Body of pancreas (tissue), 4 donors: ENCODE results near the gene GRIK4. TPM values are rescaled to one million over a fixed set of nuclear protein-coding genes. Genes with fewer than 3 reads are reported as not detected.

Experiments used
- ATAC-seq: fragments of 150-250 bp; one replicate; pipeline ENCODE4 v1.9.1; 2016
- DNase-seq, 4 donors: peaks; one replicate each; pipeline ENCODE4 v3.0.0-alpha.2; 2019
- H3K27ac ChIP-seq, 4 donors: fragments of 200-600 bp; sonication (generic); 1 replicate in 3 of 4; 2 replicates in 1 of 4; pipeline versions ENCODE4 v1.5.1 to v1.6.1; 2016 to 2019; ENCODE audit warnings: mild to moderate bottlenecking in 1 of 4, mixed read lengths in 1 of 4, moderate library complexity in 1 of 4
- H3K27me3 ChIP-seq, 2 donors: fragments of 200-600 bp; sonication (generic); one replicate each; pipeline ENCODE4 v1.6.0; 2016; ENCODE audit warnings: mild to moderate bottlenecking in 1 of 2
- H3K36me3 ChIP-seq, 2 donors: fragments of 200-600 bp; sonication (generic); replicated peaks in 1 of 2; 2 replicates each; pipeline ENCODE4 v1.5.1; 2016; ENCODE audit warnings: low read depth in 2 of 2; ENCODE audit not compliant: insufficient read depth in 1 of 2
- H3K4me1 ChIP-seq: fragments of 200-600 bp; sonication (generic); one replicate; pipeline ENCODE4 v1.6.0; 2016
- H3K4me3 ChIP-seq, 2 donors: fragments of 200-600 bp; sonication (generic); 1 replicate in 1 of 2; 2 replicates in 1 of 2; pipeline ENCODE4 v1.5.1; 2016 to 2019
- H3K9me3 ChIP-seq, 3 donors: fragments of 200-600 bp; sonication (generic); 1 replicate in 2 of 3; 2 replicates in 1 of 3; pipeline ENCODE4 v1.5.1; 2016
- CTCF ChIP-seq, 7 experiments: fragments of 450-650 bp in 4 of 7; fragments of 200-600 bp in 3 of 7; sonication (generic) in 3 of 7; IDR thresholded peaks; one replicate each; pipeline ENCODE4 v1.5.1; 2016 to 2019; ENCODE audit warnings: antibody characterized with exemption in 7 of 7
- POLR2A ChIP-seq, 3 donors: fragments of 450-650 bp; IDR thresholded peaks; one replicate each; pipeline ENCODE4 v1.6.1; 2016; ENCODE audit warnings: antibody characterized with exemption in 3 of 3, mild to moderate bottlenecking in 2 of 3
- WGBS, 2 donors: methylation state at CpG; one replicate each; pipeline ENCODE4 v1.1.5; 2017; 5-methylcytosine and 5-hydroxymethylcytosine counted together
- intact Hi-C: fragments of 100-400 bp; cut with DNase I; formaldehyde crosslinking; loops from one replicate; pipeline ENCODE4 v1.15.1; 2023
- total RNA-seq, 2 donors: library from RNA; depleted of rRNA; stranded (reverse); fragments of >200 nt; gene quantifications; one replicate each; pipeline ENCODE4 v1.1.0, GENCODE V29; 2016

GRIK4 gene
- total RNA-seq, 2 donors from 2014 or later, result not detected

- DNase-seq (peak; percentile 45 to 70 (median 65)), ATAC-seq (peak; percentile 85)
- WGBS, 2 donors, result 5 to 12% methylated on average over 15 to 67 of the region's 72 CpGs
- Histone ChIP-seq H3K27ac (peak overlapping the region in 2 of 4 donors; percentile 9 to 17), H3K36me3 (no peaks in the 10 kb centered on the region), H3K4me1 (peaks cover 12% of the 10 kb centered on the region), H3K4me3 (peak overlapping the region in 1 of 2 donors; percentile 21), H3K27me3 (no peaks in the 10 kb centered on the region), H3K9me3 (no peaks in the 10 kb centered on the region)
- intact Hi-C loops, result no loop called here
- TF ChIP-seq CTCF (IDR thresholded peaks at IDR 0.05), result peak in 5 of 7 experiments; percentile 14 to 49 (median 30)
- TF ChIP-seq POLR2A (IDR thresholded peaks at IDR 0.05), result no peak
Measured at GRCh38 chr11:120985718-120986569, 474.4 kb downstream of the GRIK4 start.

GRCh38 chr11:120988603-120989002, 477.1 kb downstream of the GRIK4 start:
- H3K4me3 ChIP-seq, result no peak overlapping the region
- H3K27me3 ChIP-seq, result no peaks in the 10 kb centered on the region
- H3K4me1 ChIP-seq, result peaks cover 12% of the 10 kb centered on the region
- DNase-seq (no peak), ATAC-seq (no peak)
- intact Hi-C loops, result no loop called here
- H3K27ac ChIP-seq, result no peak overlapping the region
- WGBS, 2 donors, result 79 to 100% methylated on average over 1 of the region's 1 CpG
- H3K9me3 ChIP-seq, result no peaks in the 10 kb centered on the region
- H3K36me3 ChIP-seq, result no peaks in the 10 kb centered on the region
- TF ChIP-seq CTCF (IDR thresholded peaks at IDR 0.05) (no peak), POLR2A (IDR thresholded peaks at IDR 0.05) (no peak)

GRCh38 chr11:120991830-120992686, 480.5 kb downstream of the GRIK4 start:
- 87 to 90% methylated on average over 10 of the region's 10 CpGs for WGBS, 2 donors
- intact Hi-C loops, result no loop called here
- no peak for DNase-seq
- H3K36me3 ChIP-seq, result no peaks in the 10 kb centered on the region
- no peak overlapping the region for H3K27ac ChIP-seq
- TF ChIP-seq CTCF (IDR thresholded peaks at IDR 0.05), result no peak
- no peak for TF ChIP-seq POLR2A (IDR thresholded peaks at IDR 0.05)
- no peak for ATAC-seq
- H3K4me1 ChIP-seq, result no peaks in the 10 kb centered on the region
- no peak overlapping the region for H3K4me3 ChIP-seq
- no peaks in the 10 kb centered on the region for H3K9me3 ChIP-seq
- no peaks in the 10 kb centered on the region for H3K27me3 ChIP-seq

- Histone ChIP-seq H3K36me3 (no peaks in the 10 kb centered on the region), H3K27ac (no peak overlapping the region), H3K9me3 (no peaks in the 10 kb centered on the region), H3K4me3 (no peak overlapping the region), H3K4me1 (no peaks in the 10 kb centered on the region), H3K27me3 (no peaks in the 10 kb centered on the region)
- DNase-seq (no peak), ATAC-seq (no peak)
- TF ChIP-seq CTCF (IDR thresholded peaks at IDR 0.05), result no peak
- no peak for TF ChIP-seq POLR2A (IDR thresholded peaks at IDR 0.05)
- intact Hi-C loops, result no loop called here
- 42 to 52% methylated on average over 1 of the region's 1 CpG for WGBS, 2 donors
Measured at GRCh38 chr11:120994091-120994859, 482.7 kb downstream of the GRIK4 start.
